Measurements from ENCODE around the gene ARMCX2.
"Not testable (repeated sequence)": the region's sequence is repeated elsewhere in the genome, so short reads cannot be mapped to it uniquely, and the experiment has no call there.

The ARMCX2 gene

DNA sequence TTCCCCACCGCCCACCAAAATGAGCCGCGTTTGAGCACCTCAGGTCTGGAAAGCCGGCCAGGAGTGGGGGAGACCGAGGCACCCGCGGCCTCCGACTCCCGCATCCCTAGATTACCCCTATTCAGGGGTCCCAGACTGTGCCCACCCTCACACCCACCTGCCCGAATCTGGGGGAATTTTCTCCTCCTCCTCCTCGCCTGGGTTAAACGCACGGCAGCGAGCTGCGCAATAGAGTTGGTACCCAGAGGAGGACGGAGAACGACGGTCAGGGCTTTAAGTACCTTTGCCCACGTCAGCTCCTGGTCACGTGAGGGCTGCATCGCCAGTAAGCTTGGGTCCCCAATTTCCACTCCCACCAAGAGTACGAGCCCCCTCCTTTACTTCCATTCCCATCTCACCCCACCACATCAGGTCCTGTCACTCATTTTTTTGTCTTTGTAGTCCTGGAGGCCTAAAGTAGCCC lies at the start of gene ARMCX2:
Gene ARMCX2 (minus strand): TSS at position 250 of the 463 bp plus-strand sequence. CDS start 2,262 bp downstream, outside the sequence.
- peak; percentile 84 for DNase-seq

DNA sequence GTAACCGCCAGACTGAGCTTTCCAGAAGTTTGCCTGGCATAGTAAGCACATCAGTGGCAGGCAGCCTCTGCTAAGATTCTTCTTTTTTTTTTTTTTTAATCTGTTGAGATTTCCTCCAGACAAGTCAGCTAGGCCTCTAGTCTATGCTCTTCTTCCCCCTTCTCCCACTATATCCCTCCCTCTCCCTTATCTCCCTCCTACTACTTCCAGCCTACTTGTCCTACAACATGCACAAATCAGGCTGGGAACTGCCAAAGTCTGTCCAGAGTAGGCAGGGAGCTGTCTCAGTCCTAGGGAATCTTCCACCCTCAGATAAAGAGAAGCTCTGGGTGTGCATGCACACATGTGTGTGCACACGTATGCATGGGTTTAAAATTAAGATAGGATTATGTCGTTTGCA lies 49.7 kb upstream of the ARMCX2 start:
- no peak for DNase-seq

DNA sequence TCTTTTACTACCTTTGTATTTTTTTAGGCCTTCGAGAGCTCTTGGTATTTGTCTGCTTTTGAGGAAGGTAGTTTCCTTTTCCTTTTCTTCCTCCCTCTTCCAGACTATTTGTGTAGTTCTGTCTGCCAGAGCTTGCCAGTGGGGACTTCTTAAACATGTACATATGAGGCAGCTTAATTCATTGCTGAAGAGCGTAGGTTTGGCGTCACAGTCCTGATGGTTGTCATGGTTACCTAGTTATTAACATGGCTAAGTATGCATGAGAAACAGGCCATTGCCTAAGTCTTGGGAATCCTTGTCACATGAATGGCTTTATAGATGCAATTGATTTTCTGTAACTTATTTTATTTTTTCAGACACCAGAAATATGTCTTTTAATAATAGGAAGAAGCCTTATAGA lies 48.5 kb upstream of the ARMCX2 start:
- DNase-seq, result no peak

DNA sequence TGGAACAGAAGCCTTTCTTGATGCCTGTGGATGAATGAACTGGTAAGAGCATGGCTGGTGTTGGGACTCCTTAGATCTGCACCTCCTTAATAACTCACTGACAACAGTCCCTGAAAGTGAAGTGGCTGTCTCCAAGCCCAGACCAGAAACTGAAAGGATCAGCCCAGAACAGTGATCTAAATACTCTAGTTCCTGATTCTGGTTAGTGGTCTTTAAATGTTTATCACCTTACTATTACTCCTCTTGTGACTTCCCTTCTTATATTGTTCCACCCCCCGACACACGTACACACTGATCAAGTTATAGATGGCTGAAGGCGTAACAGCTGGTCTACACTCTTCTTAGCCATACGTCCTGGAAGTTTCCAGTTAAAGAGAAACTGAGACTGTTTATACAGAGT lies 33.8 kb upstream of the ARMCX2 start:
- DNase-seq, result no peak

DNA sequence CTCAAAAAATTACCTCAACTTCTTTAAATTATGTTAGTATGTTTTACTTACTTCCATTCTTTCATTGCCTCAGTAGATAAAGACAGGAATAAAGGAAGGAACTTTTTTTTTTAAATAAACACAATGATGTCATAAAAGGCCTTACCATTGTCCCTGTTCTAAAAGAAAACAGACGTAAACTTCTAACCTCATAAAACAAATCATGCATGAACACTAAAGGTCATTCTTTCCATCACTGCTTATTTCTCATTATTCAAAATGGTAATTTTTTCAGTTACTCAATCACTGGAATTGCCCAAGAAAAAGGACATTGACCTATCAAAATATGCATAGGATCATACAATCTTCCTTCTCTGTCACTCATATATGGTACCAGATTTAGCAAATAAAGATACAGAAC lies 32.2 kb upstream of the ARMCX2 start:
- no peak for DNase-seq

DNA sequence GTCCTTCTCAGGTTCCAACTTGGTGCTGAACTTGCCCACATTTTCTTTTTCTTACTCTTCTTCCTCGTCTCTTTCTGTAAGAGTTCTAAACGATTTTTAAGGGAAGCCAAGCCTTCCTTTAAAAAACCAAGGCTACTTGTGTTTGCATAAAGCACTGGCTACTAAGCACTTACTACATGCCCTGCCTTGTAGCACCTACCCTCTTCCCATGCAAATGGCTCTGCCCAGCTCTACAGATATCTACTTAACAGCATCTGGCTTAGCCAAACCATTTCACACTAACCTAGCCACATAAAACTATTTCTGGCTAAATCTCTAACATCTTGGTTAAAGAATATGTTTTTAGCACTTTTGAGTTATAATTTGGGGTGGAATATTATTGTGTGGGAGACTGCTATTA lies 26.9 kb upstream of the ARMCX2 start:
- no peak for DNase-seq

DNA sequence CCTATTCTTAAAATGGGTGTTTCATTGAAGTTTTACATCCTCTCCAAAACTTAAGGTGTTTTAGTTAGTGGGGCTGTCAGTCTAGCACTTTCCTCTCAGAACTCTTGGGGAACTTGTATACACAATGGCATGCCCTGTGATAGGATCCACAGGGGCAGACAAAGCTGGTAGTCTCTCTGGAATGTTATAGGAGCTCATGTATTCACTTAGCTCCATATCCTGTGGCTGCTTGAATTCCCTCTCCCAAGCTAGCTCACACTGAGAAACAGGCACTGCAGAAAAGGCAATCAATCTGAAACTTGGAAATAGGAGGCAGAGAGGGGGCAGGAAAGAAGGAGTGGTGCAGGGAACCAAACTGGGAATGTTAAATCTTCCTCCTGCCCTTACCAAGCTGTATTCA lies 26.3 kb upstream of the ARMCX2 start:
- no peak for DNase-seq

DNA sequence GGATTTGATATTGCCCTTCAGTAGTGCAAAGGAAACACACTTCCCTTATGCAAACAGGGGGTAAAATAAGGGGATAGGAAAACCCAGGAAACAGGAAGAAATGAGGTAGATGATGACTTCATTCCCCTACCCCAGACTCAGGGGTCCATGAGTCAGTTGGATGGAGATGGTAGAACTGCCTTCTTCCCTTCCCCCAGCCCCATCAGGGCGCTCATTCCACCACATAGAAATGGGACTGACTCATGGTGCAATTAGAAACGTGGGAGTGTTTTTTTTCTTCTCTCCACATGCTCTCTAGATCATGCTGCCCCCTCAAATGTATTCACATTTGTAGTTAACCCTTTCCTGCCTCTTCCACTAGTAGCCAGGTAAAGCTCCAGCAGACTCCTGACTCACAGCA lies 23.1 kb upstream of the ARMCX2 start:
- no peak for DNase-seq

DNA sequence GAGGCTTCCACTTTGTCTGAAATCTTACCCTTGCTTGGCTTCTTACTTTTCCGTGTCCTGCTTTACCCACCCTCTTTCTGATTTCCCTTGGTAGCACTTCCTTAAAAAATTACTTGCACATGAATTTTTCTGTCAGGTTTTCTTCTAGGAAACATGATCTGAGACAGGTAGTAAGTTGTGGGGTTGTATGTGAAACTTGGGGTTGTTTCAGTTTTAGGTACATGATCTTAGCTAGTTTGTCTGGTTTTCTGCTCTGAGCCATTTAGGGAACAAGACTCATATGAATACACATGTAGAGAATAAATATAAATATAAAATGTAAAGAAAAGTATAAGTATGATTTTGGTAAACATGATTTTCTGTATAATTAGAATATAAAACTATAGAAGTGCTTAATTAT lies 17.4 kb upstream of the ARMCX2 start:
- DNase-seq, result no peak

DNA sequence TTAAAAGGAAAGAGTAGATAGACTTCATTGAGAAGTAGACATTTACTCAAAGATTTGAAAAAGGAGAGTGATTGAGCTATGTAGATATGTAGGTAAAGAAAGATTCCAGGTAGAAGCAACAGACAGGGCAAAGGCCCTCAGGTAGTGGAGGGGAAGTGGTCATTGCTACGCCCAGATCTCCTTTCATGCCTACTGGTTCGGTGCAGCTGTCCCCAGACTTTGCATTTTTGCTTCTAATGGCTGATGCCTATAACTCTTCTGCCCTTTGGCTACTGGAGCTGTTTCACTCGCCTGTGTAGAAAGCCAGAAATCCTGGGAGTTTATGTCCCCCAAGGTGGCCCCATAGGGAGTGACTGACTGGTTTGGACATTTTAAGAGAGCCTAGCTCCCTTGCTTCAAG lies 16.9 kb upstream of the ARMCX2 start:
- DNase-seq, result no peak

DNA sequence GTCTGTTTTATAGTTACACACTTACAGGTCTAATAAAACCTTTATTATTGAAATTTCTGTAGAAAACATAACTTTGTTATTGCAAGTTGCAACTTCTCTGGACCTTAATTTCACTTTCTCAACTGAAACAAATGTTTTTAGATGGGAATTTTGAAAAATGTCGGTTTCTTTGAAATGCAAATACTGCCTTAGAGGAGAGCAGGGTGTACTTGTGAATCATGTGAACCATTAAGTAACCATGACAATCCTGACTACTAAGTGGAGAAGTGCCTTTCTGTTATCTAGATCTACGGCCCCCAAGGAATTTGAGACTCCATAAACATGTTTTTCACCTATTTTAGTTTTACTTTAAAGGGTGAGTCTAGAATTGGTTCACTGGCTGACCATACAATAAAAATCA lies 8.5 kb upstream of the ARMCX2 start:
- DNase-seq, result no peak

DNA sequence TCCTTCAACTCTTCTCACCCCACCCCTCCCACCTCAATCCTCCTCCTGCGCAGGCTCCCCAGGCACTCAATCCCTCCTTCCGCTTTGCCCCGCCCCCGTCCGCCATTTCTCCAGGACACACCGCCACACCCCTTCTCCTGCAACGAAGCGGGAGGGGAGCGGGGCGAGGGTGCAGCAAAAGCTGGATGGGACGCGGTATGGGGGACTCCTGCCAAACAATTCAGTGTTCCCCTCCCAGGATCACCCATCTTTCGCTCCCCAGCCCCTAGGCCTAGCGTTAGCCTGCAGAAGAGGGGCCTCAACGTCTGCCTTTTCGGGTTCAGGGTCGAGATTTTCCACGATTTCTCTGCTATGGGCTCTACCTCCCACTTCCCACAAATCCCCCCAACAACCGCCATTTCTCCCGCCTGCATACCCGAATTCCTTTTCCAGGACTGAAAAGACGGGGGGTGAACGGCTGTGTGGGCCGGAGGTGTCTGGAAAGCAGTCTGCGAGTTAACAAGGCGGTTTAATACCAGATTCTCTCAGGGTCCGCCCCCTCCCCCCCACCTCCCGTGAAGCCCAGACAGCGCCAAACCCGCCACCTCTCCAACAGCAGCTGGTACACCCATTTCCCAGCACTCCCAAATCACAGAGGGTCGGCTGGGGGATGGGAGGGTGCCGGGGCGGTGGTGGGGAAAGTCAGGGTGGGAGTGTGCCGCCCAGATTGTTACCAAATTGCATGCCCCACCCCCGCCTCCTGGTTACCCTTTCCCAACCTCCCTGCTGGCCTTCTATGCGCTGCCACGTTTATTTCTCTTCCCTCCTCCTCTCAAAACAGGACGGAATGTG lies 774 bp downstream of the ARMCX2 start:
- peak; percentile 73 for DNase-seq

DNA sequence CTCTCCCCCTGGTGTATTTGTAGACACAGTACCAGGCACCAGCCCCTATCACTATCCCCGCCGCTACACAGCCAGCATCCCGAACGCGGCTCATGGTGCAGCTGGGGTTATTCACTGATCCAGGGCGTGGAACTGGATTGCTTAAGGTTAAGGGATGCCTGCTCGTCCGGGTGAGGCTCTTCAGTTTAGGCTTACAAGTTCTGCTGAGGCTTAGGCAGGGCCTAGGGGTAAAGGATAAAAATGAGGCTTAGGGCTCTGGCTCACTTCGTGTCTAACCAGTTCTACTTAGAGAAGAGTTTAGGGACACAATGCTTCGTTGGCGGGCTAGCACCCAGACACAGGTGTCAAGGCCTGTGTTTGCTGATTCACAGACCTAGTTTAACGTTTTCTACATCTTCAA lies 2.2 kb downstream of the ARMCX2 start:
- DNase-seq, result no peak

DNA sequence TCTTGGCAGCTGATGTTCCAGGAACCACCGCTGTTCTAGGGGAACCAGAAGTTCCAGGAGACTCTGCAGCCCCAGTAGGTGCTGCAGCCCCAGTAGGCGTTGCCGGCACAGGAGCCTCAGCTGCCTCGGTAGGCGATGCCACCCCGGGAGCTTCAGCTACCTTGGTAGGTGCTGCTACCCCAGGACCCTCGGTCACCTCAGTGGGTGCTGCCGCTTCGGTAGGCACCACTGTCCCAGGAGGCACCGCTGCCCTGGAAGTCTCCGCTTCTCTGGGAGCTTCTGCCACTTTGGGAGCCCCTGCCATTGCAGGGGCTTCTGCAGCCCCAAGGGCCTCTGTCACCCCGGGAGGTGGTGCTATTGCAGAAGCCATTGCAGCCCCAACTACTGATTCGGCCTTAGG lies 2.8 kb downstream of the ARMCX2 start:
- no peak for DNase-seq

DNA sequence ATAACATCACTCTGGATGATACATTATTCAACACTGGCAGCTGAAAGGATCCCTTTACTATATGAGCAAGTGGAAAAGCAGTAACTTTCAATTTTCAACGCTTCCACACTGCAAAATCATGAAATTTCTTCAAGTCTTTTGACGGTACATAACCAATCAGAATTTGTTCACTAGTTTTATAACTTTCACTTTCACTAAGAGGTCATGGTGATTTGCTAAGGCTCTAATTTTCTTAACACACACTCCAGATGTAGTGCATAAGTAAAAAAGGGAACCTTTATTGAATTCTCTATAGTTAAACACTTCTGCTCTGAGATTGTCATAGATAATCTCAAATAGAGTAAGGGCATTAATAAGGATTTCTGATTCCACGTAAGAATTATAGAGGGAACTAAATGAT lies 4.1 kb downstream of the ARMCX2 start:
- DNase-seq, result no peak

DNA sequence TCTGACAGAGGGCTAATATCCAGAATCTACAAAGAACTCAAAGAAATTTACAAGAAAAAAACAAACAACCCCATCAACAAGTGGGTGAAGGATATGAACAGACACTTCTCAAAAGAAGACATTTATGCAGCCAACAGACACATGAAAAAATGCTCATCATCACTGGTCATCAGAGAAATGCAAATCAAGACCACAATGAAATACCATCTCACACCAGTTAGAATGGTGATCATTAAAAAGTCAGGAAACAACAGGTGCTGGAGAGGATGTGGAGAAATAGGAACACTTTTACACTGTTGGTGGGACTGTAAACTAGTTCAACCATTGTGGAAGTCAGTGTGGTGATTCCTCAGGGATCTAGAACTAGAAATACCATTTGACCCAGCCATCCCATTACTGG lies 11.9 kb downstream of the ARMCX2 start:
- DNase-seq, result not testable (repeated sequence)

DNA sequence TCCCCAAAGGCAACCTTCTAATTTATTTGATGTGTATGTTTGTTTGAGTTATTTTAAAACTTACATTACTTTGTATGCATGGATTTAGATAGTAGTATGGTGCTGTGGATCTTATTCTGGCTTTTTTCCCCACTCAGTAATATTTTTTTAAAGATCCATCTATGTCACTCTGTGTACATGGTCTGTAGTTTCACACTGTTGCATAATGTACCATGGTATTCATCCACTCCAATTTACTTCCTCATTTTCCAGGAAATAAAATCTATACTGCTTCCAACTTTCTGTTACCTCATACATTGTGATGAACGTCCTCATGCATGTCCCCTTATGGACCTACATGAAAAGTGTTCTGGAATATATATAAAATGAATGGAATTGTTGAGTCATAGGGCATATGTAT lies 17.6 kb downstream of the ARMCX2 start:
- DNase-seq, result no peak

DNA sequence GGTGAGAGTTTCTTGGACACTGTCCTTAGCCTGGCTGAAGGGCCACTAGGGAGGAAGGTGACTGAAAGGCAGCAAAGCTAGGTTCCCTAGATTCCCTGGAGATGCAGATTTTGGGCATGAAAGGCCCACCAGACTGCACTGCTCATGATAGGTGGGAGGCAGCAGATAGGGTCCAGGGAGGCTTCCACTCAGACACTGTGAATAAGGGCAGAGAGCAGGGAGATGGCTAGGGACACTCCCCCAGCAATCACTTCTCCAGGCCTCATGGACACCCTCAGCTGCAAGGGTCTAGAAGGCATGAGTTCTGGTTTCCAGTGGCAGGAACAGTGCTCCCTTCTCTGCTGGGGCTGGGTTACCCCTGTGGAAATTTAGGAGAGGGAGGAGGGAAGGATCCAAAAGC lies 20.1 kb downstream of the ARMCX2 start:
- DNase-seq, result no peak

DNA sequence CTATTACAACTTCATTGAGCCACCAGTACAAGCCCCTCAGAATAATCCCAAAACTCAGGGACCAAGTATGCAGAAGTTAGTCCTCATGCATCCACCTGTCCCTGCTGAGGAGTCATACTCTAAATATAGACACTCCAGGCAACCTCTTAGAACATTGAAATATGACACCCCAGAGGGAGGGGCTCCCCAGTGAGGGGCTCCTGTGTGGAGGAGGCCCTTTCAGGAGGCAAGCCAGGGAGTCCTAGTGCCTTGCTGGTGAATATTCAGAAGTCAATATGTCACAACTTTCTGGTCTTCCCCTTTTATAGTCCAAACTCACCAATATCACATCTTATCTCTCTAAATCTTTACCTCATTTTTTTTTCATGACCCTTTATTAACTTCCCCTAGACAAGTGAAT lies 40.3 kb downstream of the ARMCX2 start:
- DNase-seq, result peak; percentile 38

DNA sequence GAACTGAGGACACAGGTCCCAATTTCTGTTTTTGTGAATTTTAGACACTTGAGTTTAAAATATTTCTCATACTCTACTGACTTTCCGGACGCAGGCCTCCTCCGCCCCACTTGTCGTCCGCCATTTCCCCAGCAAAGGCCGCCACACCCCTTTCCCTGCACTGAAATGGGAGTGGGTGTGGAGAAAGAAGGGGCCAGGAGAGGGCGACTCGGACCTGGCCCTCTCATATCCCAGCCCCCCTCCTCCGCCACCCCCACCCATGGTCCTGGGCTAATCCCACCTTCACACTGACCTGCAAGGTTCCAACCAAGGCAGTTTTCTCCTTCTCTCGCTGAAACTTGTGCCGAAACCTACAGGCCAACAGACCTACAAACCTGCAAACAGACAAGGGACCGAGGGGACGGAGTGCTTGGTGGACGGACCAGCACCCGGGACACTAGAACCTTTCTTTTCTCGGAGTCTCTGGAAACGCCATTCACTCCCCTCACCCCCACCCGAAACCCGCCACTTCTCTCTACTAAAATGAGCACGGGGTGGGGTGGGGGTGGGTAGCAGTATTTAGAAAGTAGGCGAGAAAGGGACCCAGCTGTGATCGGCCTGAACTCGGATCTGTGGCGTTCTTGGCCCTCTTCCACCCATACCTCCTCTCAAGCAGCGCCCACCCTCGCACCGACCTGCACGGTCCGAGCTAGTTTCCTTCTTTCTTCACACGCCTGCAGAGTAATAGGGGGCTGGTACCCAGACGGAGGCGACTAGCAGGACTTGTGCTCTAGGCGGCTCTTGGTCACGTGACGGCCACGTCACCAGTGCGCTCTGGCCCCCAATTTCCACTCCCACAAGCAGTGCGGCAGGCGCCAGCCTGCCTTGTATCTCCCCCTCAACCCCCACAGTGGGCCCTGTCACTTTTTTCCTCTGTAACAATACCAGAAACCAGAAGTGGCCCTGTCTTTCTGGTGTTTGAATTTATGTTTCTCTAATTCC lies 42.1 kb downstream of the ARMCX2 start, which contains the start of gene ARMCX6:
Gene ARMCX6 (minus strand): TSS at position 790 of the 981 bp plus-strand sequence. CDS start 1,380 bp downstream, outside the sequence.
- peak; percentile 95 for DNase-seq

DNA sequence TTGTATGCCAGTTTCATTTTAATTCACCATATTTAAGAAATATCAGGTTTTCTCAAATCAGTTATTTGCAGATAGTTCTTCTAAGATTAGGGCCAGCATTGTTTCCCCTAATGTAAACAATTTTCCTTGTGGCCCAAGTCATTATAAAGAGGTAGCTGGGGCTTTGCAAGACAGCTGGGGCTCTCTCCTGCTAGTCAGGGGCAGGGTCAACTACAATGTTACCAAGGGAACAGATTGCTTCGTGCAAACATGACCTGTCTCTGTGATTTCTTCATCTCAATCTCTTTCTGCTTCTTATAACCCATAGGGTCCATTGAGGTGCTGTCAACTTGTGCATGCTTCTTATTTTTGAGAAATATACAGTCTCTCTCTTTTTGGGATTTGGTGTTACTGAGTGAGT lies 53.9 kb downstream of the ARMCX2 start:
- DNase-seq, result peak; percentile 81
